ENCODE measurements around the gene CHCHD6. TPM values are rescaled to one million over a fixed set of nuclear protein-coding genes. Genes with fewer than 3 reads are reported as not detected.

CHCHD6 gene
- total and polyA plus RNA-seq, 4 donors = 2.0 to 5.1 (median 3.9) TPM

DNA sequence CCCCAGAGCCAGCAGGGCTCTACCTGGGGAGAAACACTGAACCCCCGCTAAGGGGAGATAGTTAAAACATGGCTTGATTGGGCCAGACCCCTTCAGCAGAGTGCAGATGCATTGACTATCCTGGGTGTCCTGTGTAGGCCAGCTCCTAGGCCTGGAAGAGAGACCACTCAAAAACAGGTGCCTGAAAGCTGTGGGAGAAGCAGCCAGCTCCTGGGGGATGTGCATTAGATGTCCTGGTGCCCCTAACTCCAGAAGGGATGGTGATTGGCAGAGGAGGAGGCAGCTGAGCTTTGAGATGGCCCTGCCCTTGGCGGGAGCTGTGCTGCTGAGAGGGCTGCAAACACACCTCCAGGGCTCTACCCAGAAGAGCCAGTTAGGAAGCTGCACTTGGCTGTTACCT is 189.6 kb downstream of the CHCHD6 start:
- 98% methylated on average over 2 of the region's 2 CpGs for WGBS
- Histone ChIP-seq H3K9me3 (ENCODE audit: control insufficient read depth in 4 of 4, low read length in 3 of 4) (no peaks in the 10 kb centered on the region), H3K27ac (ENCODE audit: low read depth in 1 of 2, low read length in 2 of 2) (no peak overlapping the region), H3K27me3 (ENCODE audit: control insufficient read depth in 4 of 4, insufficient read depth in 4 of 4, low read length in 3 of 4) (no peaks in the 10 kb centered on the region), H3K4me3 (ENCODE audit: low read depth in 1 of 3, low read length in 3 of 3) (no peak overlapping the region), H3K36me3 (ENCODE audit: control insufficient read depth in 4 of 4, insufficient read depth in 3 of 4, low read depth in 1 of 4, low read length in 3 of 4) (no peaks in the 10 kb centered on the region), H3K9ac (ENCODE audit: low read depth in 1 of 2, low read length in 2 of 2) (no peak overlapping the region), H3K4me1 (ENCODE audit: control insufficient read depth in 4 of 4, insufficient read depth in 4 of 4, low read length in 3 of 4) (no peaks in the 10 kb centered on the region)
- no peak for TF ChIP-seq HNF4G (IDR thresholded peaks at IDR 0.05)
- TF ChIP-seq, protein P1, sequence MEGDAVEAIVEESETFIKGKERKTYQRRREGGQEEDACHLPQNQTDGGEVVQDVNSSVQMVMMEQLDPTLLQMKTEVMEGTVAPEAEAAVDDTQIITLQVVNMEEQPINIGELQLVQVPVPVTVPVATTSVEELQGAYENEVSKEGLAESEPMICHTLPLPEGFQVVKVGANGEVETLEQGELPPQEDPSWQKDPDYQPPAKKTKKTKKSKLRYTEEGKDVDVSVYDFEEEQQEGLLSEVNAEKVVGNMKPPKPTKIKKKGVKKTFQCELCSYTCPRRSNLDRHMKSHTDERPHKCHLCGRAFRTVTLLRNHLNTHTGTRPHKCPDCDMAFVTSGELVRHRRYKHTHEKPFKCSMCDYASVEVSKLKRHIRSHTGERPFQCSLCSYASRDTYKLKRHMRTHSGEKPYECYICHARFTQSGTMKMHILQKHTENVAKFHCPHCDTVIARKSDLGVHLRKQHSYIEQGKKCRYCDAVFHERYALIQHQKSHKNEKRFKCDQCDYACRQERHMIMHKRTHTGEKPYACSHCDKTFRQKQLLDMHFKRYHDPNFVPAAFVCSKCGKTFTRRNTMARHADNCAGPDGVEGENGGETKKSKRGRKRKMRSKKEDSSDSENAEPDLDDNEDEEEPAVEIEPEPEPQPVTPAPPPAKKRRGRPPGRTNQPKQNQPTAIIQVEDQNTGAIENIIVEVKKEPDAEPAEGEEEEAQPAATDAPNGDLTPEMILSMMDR (IDR thresholded peaks at IDR 0.05; ENCODE audit: low read depth, low read length, missing input control) = no peak
- DNase-seq (ENCODE audit: low spot score) = no peak

DNA sequence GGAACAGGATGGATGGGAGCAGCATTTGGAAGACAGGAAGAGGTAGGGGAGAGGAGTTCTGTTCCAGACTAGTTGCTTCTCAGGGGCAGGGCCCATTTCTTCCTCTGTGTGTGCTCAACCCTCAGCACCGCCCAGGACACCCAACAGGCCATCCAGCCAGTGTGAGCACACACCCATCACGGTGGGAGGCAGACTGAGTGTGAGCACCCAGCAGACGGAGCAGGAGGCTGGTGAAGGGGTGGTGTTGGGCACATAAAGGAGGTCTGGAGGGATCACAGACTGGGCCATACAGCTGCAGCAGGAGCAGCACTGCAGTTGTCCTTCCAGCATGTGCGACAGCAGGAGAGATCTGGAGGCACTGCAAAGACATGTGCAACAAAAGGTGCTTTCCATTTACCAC is 190.4 kb downstream of the CHCHD6 start:
- no peak overlapping the region for H3K9ac ChIP-seq (ENCODE audit: low read depth in 1 of 2, low read length in 2 of 2)
- no peak for DNase-seq (ENCODE audit: low spot score)
- no peaks in the 10 kb centered on the region for H3K9me3 ChIP-seq (ENCODE audit: control insufficient read depth in 4 of 4, low read length in 3 of 4)
- H3K36me3 ChIP-seq (ENCODE audit: control insufficient read depth in 4 of 4, insufficient read depth in 3 of 4, low read depth in 1 of 4, low read length in 3 of 4) = no peaks in the 10 kb centered on the region
- H3K27me3 ChIP-seq (ENCODE audit: control insufficient read depth in 4 of 4, insufficient read depth in 4 of 4, low read length in 3 of 4) = no peaks in the 10 kb centered on the region
- no peak for TF ChIP-seq FOXA1 (IDR thresholded peaks at IDR 0.05)
- TF ChIP-seq, protein P2, sequence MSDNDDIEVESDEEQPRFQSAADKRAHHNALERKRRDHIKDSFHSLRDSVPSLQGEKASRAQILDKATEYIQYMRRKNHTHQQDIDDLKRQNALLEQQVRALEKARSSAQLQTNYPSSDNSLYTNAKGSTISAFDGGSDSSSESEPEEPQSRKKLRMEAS (IDR thresholded peaks at IDR 0.05) = no peak
- TF ChIP-seq NR2F2 (IDR thresholded peaks at IDR 0.05) = no peak
- TF ChIP-seq, protein P1 (IDR thresholded peaks at IDR 0.05; ENCODE audit: low read depth, low read length, missing input control) = no peak
- no peak for TF ChIP-seq TAF1 (conservative IDR thresholded peaks at IDR 0.05)
- no peak overlapping the region for H3K27ac ChIP-seq (ENCODE audit: low read depth in 1 of 2, low read length in 2 of 2)
- no peak overlapping the region for H3K4me3 ChIP-seq (ENCODE audit: low read depth in 1 of 3, low read length in 3 of 3)
- 95% methylated on average over 4 of the region's 4 CpGs for WGBS
- H3K4me1 ChIP-seq (ENCODE audit: control insufficient read depth in 4 of 4, insufficient read depth in 4 of 4, low read length in 3 of 4) = no peaks in the 10 kb centered on the region

DNA sequence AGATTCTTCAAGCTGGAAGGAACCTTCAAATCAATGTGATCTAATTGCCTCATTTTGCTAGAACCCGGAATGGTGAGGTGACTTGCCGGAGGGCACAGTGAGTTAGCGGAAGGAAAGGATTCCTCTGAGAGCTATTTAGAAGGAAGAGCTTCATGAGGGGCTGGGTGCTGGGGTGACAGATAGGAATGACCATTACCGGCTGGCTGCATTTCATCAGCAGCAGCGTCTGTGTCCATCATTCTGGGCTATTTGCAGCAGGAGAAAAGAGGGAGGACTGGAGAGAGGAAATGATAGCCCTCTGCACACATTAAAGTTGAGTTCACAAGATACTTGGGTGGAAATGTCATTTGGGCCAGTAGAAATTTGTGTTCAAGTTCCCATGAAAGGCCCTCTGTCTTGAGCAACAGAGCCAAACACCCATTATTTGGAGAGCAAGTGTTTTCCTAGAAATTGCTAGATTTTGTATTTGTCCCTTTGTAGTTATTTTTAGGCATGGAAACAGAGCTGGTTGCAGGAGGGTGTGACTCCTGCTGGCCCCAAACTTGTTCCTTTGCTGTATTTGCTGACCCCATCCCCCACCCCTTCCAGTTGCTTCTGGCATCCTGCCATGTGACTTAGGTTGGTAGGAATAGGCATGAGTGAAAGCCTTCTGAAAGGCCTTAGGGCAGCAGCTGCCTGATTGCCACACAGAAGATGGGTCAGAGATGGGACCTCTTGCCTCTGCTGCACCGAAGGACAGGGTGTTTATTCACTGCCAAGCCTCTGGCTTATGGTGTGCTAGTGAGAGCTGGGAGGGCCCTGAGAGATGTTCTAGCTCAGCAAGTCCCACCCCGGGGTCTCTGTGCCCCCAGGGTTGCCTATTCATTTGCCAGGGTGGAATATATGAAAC is 191.4 kb downstream of the CHCHD6 start:
- no peaks in the 10 kb centered on the region for H3K9me3 ChIP-seq (ENCODE audit: control insufficient read depth in 4 of 4, low read length in 3 of 4)
- no peak overlapping the region for H3K4me3 ChIP-seq (ENCODE audit: low read depth in 1 of 3, low read length in 3 of 3)
- H3K4me1 ChIP-seq (ENCODE audit: control insufficient read depth in 4 of 4, insufficient read depth in 4 of 4, low read length in 3 of 4) = no peaks in the 10 kb centered on the region
- H3K36me3 ChIP-seq (ENCODE audit: control insufficient read depth in 4 of 4, insufficient read depth in 3 of 4, low read depth in 1 of 4, low read length in 3 of 4) = no peaks in the 10 kb centered on the region
- DNase-seq (ENCODE audit: low spot score) = no peak
- no peak overlapping the region for H3K27ac ChIP-seq (ENCODE audit: low read depth in 1 of 2, low read length in 2 of 2)
- WGBS = 91% methylated on average over 7 of the region's 7 CpGs
- H3K27me3 ChIP-seq (ENCODE audit: control insufficient read depth in 4 of 4, insufficient read depth in 4 of 4, low read length in 3 of 4) = no peaks in the 10 kb centered on the region
- H3K9ac ChIP-seq (ENCODE audit: low read depth in 1 of 2, low read length in 2 of 2) = no peak overlapping the region
- TF ChIP-seq HNF4G (IDR thresholded peaks at IDR 0.05) = no peak

DNA sequence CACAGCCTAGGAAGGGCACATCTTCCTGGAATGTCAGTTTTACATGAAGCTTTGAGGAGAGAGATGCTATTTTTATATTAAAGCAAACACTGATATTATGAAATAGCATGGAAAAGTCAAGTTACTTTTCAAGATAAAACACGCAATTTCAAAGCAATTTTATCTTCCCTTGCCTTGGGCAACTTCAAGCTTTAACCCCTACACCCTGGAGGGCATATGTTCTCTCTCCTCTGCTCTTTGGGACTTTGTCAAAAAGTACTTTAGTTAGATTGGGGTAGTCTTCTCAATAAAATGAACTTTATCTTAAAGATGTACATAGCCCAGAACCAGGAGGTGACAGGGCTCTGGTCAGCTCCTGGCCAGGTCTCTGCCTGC is 192.0 kb downstream of the CHCHD6 start:
- DNase-seq (ENCODE audit: low spot score) = no peak
- H3K27ac ChIP-seq (ENCODE audit: low read depth in 1 of 2, low read length in 2 of 2) = no peak overlapping the region
- H3K9me3 ChIP-seq (ENCODE audit: control insufficient read depth in 4 of 4, low read length in 3 of 4) = no peaks in the 10 kb centered on the region
- no peak overlapping the region for H3K9ac ChIP-seq (ENCODE audit: low read depth in 1 of 2, low read length in 2 of 2)
- no peak overlapping the region for H3K4me3 ChIP-seq (ENCODE audit: low read depth in 1 of 3, low read length in 3 of 3)
- H3K4me1 ChIP-seq (ENCODE audit: control insufficient read depth in 4 of 4, insufficient read depth in 4 of 4, low read length in 3 of 4) = no peaks in the 10 kb centered on the region
- 46% methylated on average over 1 of the region's 1 CpG for WGBS
- no peaks in the 10 kb centered on the region for H3K36me3 ChIP-seq (ENCODE audit: control insufficient read depth in 4 of 4, insufficient read depth in 3 of 4, low read depth in 1 of 4, low read length in 3 of 4)
- no peaks in the 10 kb centered on the region for H3K27me3 ChIP-seq (ENCODE audit: control insufficient read depth in 4 of 4, insufficient read depth in 4 of 4, low read length in 3 of 4)
- TF ChIP-seq, protein P2 (IDR thresholded peaks at IDR 0.05) = no peak
- TF ChIP-seq YY1 (IDR thresholded peaks at IDR 0.05) = no peak
- TF ChIP-seq, protein P1 (IDR thresholded peaks at IDR 0.05; ENCODE audit: low read depth, low read length, missing input control) = no peak
- no peak for TF ChIP-seq TAF1 (conservative IDR thresholded peaks at IDR 0.05)
- TF ChIP-seq, protein P3, sequence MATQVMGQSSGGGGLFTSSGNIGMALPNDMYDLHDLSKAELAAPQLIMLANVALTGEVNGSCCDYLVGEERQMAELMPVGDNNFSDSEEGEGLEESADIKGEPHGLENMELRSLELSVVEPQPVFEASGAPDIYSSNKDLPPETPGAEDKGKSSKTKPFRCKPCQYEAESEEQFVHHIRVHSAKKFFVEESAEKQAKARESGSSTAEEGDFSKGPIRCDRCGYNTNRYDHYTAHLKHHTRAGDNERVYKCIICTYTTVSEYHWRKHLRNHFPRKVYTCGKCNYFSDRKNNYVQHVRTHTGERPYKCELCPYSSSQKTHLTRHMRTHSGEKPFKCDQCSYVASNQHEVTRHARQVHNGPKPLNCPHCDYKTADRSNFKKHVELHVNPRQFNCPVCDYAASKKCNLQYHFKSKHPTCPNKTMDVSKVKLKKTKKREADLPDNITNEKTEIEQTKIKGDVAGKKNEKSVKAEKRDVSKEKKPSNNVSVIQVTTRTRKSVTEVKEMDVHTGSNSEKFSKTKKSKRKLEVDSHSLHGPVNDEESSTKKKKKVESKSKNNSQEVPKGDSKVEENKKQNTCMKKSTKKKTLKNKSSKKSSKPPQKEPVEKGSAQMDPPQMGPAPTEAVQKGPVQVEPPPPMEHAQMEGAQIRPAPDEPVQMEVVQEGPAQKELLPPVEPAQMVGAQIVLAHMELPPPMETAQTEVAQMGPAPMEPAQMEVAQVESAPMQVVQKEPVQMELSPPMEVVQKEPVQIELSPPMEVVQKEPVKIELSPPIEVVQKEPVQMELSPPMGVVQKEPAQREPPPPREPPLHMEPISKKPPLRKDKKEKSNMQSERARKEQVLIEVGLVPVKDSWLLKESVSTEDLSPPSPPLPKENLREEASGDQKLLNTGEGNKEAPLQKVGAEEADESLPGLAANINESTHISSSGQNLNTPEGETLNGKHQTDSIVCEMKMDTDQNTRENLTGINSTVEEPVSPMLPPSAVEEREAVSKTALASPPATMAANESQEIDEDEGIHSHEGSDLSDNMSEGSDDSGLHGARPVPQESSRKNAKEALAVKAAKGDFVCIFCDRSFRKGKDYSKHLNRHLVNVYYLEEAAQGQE (IDR thresholded peaks at IDR 0.05) = no peak
- no peak for TF ChIP-seq GABPA (IDR thresholded peaks at IDR 0.05 in 1 of 2, conservative IDR thresholded peaks at IDR 0.05 in 1 of 2)

Data from liver (tissue), 9 donors.